Inflammatory macrophage treated with lipopolysaccharide for 4 hours (primary cell): Measurements from ENCODE around the gene APC2.
"Not testable (repeated sequence)": the region's sequence is repeated elsewhere in the genome, so short reads cannot be mapped to it uniquely, and the experiment has no call there.

Experiments used
- DNase-seq: peaks from one replicate; pipeline ENCODE4 v3.0.0-alpha.2; 2020

The APC2 gene

DNA sequence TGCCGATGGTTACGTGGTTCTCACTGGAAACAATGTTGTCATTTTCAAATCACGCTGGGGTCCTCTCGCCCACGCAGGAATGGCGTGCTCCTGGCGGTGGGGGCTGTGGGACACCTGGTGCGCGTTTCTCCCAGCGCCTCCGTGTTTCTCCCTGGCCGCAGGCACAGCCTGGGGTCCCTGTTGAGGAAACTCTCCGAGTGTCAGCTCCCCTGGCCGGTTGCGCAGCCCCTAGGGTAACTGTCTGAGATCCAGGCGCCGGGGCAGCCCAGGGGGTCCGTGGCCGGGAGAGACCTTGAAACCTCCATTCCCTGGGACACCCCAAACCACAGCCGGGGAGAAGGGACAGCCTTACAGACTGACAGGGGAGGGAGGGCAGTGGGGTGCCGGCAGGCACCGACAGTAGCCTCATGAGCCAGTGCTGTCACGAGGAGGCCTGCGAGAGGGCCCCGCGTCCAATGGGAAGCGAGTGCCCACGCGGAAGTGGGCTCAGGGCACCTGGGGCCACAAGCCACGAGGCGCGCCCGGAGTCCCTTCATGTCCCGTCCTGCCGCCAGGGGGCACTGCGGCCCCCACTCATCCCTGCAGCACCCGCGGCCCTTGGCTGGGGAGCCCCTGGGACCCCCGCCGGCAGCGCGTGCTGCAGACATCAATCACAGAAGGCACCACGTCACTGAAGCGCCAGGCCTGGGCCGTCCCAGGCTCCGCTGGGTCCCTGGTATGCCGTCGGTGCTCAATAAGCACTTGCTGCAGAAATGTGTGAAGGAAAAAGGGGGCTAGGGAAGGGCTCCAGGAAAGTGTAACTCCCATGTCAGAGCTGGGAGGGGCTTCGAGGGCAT is 53.4 kb downstream of the APC2 start:
- DNase-seq, result peak; percentile 49

DNA sequence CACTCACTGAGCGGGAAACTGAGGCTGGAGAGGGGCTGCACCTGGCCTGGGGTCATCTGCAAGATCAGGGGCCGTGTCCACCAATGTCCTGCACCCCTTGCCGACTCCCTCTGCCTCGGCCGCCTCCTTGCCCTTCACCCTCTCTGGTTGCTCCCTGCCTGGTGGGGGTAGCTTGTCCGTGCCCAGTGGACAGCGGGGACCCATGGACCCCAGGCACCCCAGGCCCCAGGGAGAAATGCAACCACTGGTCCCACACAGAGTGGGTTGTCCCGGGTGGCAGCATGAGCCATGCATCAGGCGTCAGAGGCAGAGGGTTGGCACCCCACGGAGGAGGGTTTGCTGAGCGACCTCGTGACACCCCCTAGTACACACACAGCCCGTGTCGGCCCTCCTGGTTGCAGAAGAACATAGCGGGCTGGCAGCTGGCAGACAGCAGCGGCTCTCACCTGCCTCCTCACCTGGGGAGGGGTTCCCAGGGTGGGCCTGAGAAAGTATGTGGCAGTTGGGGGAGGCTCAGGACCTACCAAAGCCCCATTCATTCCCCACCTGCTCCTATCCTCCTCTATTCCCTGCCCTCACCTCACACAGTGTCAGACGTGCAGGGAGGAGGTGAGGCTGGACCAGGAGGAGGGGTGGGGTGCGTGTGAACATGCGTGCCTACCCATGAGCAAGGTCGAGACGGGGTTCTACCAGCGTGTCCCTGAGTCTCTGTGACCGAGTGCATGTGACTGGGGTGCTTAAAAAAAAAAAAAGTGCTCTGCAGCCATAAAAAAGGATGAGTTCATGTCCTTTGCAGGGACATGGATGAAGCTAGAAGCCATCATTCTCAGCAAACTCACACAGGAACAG is 54.2 kb downstream of the APC2 start:
- no peak for DNase-seq

DNA sequence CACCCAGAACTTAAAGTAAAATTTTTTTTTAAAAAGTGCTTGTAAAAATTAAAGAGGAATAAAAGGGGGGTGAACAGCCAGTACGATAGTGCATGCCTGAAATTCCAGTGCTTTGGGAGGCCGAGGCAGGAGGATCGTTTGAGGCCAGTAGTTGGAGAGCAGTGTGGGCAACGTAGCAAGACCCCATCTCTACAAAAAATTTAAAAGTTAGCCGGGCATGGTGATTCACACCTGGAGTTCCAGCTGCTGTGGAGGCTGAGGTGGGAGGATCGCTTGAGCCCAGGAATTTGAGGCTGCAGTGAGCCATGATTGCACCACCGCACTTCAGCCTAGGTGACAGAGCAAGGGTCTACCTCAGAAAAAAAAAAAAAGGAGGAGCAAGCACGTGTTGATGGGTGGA is 55.1 kb downstream of the APC2 start:
- DNase-seq, result no peak

DNA sequence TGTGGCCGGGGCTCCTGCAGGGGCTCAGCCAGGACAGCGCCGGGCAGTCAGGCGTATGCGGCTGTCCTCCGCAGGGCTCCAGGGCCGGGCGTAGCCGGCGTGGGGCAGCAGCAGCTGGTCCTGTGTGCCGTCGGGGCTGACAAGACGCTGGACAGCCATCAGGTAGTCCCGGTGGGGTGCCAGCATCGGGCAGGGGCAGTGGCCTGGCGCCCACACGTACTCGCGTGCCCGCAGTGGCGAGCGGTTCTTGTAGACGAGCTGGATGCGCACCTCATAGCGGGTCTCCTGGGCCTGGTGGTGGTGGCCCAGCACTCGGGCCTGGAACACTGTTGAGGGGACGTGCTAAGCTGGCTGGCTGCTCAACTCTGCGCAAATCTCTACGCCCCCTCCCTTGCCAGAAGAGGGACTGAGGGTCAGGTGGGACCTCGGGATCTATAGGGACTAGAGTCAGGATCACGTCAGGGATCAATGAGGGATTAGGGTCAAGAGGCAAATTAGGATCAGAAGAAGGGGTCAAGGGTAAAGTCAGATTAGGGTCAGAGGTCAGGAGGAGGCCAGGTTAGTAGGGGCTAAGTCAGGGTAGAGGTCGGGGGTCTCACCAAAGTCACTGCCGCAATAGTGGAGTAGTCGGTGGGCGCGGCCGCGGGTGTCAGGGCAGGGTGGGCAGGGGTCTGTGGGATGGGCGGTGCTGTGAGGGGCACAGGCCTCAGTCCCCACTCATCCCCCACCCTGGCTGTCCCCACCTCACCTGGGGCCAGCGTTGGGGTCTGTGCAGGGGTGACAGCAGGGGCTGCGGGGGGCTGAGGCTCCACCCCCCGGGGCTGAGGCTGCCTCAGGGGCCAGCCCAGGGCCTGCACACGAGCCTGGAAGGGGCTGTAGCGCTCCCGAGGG is 56.3 kb downstream of the APC2 start:
- DNase-seq, result no peak

DNA sequence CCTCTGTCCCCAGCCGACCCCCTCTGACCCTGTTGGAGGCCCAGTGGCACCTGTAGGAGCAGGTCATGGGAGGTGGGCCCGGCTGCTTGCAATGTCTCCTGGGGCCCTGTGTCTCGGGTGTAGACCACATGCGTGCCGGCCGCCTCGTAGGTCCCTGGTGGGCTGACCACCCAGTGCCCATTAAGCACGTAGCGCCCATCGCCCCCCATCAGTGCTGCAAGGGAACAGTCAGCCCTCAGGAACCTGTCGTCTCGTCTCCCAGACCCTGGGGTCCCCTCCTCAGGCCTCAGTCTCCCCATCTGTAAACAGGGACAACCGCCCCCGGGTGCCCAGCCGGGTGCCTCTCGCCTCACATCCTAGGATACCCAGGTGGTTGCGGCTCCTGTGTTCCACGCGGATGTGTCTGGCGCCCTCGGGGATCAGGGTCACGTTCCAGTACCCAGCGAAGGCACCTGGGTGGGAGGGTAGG is 57.3 kb downstream of the APC2 start:
- DNase-seq, result no peak

DNA sequence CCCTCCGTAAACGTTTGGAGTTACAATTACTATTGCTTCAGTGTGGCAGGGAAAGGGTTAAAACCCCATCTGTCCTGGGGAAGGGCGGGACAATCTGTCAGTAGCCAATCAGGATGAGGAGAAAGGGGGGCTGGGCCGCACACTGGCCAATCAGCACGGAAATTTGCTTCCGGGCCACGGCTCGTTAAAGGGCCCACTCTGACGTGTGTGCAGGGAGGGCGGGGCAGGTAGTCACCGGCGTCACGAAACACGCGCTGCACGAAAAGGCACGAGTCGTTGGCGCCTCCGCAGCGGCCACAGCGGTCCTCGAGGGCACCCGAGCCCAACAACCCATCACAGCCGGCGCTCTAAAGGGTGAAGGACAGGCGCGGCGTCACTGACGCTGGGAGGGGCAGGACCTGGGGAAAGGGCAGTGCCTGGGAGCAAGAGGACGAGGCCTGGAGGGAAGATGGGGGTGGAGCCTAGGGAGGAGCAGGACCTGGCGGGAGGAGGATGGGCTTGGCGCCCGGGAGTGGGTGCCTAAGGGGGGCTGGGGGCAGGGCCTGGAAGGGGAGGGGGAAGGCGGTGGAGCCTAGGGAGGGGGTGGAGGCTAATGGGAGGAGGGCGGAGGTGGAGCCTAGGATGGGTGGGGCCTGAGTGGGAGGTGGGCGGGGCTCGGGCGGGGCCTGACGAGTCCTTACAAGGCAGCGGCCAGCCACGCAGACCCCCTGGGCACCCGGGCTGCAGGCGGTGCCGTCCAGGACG is 58.0 kb downstream of the APC2 start:
- DNase-seq, result peak; percentile 85

DNA sequence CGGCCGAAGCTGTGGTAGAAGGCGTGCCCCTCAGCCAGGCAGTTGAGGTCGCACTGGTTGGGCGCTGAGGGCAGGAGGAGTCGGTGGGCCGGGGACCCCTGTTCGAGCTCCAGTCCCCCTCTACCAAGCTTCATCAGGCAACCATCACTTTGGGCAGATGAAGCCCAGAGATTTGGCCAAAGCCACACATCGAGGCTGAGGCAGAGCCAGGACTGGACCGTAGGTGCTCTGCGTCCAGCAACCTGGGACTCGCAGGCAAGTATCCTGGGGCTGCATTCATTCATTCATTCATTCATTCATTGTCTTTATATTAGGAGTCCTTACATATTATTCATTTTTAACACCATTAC is 58.6 kb downstream of the APC2 start:
- DNase-seq, result no peak

DNA sequence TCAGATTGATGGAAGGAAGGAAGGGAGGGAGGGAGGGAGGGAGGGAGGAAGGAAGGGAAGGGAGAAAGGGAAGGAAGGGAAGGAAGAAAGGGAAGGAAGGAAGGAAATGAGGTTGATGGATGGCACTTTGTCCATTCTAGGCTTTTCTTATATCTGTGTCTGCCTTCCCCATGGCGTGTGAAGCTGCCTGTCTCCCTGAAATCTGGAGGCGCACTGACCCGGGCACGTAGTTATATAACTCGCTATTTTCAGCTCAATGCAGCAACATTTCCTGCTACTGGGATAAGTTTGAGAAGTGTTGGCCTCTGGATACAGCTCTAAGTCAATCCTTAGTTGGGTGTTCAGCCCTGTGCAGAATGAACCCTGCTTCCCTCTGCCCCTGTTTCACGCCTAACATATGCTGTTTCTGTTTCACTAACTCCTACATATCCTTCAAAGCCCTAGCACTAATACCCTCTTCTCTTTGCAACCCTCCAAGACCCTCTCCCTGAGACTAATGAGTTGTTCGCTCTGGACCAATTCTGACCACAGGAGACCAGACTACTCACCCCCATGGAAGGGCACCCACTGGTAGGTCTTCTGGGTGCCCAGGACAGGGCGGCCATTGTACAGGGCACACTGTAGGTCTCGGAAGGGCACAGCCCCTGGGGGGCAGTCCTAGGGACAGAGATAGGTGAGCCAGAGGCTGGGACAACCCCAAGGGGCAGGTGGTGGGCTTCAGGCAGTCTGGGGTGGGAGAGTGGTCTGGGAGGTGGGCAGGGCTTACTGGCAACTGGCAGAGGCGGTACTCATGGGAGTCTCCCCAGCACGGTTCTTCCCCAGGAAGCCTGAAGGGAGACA is 59.9 kb downstream of the APC2 start:
- no peak for DNase-seq

DNA sequence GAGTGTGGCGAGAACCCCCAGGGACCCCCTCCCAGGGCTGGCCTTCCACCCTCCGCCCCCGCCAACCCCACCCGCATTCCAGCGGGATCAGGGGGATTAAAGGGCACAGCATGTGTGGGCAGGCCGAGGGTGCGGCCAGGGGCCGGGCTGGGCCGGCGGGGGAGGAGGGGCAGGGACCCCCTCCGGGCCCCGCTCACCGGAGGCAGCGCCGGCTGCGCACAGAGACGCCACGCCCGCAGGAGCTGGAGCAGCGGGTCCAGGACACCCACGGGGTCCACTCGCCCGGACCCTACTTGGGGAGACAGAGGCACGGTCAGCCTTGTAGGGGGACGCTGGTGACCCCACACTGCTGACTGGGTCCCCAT is 60.5 kb downstream of the APC2 start:
- no peak for DNase-seq

DNA sequence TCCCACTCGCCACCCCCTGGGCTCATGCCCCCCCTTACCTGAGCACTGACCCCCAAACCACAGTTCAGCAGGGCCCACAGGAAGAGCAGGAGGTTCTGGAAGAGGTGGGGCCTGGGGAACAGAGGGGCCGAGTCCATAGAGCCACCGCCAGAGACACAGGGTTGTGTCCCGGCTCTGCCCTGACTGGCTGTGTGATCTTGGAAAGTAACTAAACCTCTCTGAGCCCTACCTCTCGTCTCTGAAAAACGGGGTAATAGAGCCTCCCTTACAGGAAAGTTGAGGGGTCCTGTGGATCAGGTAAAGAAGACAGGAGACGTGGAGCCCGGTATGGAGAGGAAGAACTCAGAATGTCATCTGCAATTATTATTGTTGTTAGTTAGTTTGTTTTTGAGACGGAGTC is 60.9 kb downstream of the APC2 start:
- no peak for DNase-seq

DNA sequence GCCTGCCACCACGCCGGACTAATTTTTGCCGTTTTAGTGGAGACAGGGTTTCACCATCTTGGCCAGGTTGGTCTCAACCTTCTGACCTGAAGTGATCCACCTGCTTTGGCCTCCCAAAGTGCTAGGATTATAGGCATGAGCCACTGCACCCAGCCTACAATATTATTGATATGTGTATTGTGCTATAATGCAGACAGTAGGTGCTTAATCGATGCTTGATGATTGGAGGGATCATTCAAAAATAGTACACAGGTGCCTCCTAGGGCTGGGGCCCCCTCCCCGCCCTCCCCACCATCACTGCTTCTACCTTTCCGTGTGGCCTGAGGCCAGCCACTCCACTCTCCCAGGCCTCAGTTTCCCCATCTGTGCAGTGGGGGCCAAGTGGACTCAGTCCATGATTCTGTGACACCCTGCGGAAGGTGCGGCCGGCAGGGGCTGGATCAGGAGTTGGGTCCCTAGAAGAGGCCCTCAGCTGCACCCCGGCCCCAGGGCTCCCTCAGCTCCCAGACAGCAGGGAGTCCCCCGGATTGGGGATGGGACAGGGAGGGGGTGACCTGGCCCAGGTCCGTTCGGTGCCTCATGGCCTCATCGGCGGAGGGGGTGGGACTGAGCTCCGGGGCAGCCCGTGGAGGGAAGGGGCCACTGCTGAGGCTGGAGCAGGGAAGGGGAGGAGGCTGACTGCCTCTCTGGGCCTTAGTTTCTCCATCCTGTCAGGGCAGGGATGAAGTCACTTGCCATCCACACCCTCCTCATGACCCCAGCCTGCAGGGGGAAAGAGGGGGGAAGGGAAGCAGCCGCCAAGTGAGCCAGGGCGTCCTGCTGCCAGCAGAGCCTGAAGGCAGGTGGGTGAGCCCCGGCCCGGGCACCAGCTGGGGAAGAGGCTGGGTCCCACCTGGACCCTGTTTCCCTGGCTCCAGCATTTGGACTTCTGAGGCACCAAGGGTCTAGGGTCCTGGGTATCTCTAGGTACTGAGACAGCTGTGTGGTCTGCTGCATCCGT is 61.7 kb downstream of the APC2 start:
- DNase-seq, result no peak

DNA sequence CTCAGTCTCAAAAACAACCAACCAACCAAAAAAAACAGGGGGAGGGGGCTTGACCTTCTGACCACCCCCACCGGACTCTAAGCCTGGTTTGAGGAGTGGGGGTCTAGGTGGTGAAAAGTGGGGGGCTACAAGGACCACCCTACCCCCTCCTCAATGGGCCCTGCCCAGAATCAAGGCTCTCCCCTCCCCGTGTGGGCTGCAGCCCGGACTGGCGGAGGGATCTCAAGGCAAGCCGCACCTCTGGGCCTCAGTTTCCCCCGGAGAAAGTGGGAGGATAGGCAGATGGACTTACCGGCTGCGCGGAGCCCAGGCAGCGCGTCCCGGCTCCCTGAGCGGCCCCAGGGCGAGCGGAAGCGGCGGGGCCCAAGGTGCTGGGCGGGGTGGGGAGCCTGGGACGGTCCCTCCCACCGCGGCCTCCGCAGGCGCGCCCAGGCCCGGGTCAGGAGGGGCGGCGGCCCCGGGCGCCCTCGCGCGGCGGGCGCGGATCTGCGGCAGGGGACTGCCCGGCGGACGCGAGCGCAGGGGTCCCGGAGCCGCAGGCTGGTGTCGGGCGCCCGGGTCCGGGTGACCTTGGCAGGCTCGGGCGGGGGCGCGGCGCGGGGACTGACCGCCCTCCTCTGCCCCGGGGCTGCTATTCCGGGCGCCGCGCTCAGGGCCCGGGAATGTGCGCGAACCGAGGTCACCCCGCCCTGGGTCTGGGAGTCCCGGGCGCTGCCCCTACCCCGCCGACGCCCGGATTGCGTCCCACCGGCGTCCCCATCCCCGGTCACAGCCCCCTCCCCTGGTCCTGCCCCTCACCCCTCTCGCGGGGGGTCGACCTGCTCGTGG is 63.0 kb downstream of the APC2 start, which contains the start of gene ADAMTSL5:
TSS of gene ADAMTSL5 (minus strand) at position 349 of the 828 bp plus-strand sequence. CDS start 2,076 bp downstream, outside the sequence.
- peak; percentile 64 for DNase-seq

DNA sequence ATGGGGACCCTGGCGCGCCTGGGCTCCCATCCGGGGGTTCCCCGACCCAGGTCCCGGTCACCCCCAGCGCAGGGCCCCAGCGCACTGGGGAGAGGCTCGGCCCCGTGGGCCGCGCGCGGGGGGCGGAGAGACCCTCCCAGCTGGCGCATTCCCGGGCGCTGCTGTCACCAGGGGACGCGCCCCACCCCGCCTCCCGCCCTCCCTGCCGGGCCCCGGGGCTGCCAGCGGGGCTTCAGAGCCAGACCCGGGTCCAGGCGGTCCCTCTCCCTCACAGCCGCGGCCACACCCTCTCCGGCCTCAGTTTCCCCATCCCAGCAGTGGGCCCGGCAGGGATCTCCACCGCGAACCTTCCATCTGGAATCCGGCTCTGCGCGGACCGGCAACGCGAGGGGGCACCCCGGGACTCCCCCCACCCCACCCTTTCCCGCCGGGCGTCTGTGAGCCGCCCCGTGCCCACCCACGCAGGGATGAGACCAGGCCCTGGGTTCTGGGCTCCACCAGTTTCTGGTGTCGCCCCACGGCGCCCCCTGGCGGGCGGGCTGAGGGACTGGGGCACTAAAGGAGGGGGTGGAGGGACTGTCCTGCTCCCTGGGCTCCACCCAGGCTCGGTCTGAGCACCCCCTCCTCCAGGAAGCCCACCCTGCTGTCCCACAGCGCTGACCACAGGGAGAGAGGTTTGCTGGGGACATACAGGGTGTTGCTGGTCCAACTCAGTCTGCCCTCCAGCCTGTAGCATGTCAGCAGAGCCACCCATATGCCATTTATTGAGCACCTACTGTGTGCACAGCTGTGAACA is 63.8 kb downstream of the APC2 start:
- peak; percentile 65 for DNase-seq

DNA sequence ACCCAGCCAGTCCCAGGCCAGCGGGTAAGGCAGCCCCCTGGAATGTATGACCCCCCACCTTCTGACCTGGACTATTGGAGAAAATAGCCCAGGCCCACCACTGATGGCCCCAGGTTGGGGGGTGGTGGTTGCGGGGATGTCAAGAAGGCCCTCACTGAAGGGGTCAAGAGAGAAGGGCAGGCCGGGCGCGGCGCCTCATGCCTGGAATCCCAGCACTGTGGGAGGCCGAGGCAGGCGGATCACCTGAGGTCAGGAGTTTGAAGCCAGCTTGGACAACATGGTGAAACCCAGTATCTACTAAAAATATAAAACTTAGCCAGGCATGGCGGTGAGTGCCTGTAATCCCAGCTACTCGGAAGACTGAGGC is 64.4 kb downstream of the APC2 start:
- no peak for DNase-seq

DNA sequence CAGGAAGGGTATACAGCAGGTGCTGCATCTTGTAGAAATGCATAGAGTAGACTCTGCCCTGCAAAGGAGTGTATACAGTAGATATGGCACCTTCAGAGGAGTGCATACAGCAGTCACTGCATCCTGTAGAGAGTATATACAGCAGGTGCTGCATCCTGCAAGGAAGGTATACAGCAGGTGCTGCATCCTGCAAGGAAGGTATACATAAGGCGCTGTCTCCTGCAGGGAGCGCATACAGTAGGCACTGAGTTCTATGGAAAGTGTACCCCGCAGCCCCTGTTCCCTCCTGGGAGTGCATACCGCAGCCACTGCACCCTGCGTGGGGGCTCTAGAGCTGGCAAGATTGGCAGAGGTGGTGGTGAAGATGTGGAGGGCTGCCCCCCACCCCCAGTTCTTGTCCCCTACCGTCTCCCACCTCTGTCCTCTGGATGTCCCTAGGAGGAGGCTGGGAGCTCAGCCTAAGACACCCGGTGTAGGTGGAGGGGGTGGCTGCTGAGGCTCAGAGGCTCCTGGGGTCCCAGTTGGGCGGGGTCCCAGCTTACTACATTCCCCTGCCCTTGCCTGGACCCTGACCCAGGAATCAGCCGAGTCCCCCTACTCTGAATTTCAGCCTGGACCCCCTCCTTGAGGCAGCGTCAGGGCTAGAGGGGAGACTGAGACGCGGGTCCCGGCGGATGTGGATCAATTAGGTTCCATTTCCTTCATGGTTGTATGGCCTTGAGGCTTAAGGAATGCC is 65.2 kb downstream of the APC2 start:
- DNase-seq, result no peak

DNA sequence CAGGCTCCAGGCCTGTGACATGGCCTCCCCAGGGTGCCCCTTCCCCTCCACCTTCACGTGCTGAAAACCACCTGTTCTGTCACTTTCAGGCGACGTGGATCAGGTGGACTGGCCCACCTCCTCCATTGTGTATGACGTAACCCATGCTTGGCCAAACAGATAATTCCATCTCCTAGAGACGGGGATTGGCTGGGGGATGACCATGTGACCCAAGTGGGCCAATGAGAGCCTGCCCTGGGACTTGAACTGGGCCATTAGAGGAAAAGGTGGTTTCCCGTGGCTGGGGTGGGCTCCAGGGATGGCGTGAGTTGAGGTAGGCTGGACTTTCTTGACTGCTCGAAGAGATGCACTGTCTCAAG is 66.5 kb downstream of the APC2 start:
- no peak for DNase-seq

DNA sequence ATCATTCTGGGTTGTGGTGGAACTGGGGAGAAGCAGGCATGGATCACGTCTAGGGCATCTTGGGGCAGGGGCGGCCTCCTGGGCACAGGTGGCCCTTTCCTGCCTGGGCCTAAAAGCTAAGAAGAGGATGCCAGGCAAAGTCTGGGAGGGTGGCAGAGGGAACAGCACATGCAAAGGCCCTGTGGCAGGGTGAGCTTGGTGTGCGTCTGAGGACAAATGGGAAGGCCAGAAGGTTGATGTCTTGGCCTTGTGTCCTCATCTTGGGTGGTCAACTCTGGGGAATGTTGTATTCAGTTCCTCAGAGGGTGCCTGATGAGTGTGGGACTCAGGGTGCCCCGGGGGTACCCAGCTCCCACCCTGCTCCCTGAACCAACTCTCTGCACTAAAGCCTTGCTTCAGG is 68.5 kb downstream of the APC2 start:
- no peak for DNase-seq

DNA sequence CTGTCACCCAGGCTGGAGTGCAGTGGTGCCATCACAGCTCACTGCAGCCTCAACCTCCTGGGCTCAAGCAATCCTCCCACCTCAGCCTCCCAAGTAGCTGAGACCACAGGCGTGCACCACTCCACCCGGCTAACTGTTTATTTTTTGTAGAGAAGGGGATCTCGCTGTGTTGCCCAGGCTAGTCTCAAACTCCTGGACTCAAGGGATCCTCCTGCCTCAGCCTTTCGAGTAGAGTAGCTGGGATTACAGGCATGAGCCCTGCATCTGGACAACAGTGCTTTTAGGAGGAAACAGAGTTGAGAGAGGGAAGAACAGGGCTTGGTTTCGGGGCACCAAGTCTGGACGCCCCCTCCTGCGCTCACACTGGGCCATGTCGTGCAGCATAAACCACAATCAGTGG is 69.9 kb downstream of the APC2 start:
- not testable (repeated sequence) for DNase-seq
